DMS53 (cell line): Measurements from ENCODE around the gene UST.
"Not testable (repeated sequence)": the region's sequence is repeated elsewhere in the genome, so short reads cannot be mapped to it uniquely, and the experiment has no call there.

Source experiments
- DNase-seq: peaks from one replicate; lab custom pipeline; 2025; lab: John Stamatoyannopoulos, UW

Gene UST

GRCh38 chr6:149087898-149088297, 341.1 kb downstream of the UST start:
- DNase-seq: no peak

GRCh38 chr6:149088361-149088760, 341.5 kb downstream of the UST start:
- DNase-seq: no peak

DNA sequence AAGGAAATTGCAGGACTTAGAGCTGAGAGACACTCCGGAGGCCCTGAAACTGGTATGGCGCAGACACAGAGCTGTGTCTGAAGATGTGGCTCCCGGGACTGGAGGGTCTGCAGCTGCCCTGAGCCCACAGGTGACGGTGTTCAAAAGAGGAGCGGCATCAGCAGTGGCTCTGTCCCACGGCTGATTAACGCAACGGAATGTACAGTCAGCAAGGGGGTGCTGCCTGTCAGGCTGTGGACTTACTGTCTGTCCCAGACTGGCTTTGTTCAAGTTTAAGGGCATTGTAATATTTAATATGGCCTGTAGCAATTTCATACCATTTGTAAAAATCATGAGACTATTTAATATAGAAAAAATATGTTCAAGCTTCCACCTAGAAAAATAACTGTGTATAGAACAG, 342.7 kb downstream of the UST start:
- DNase-seq: no peak

- DNase-seq: no peak
These were observed 344.1 kb downstream of the UST start for GRCh38 chr6:149090937-149091336.

DNA sequence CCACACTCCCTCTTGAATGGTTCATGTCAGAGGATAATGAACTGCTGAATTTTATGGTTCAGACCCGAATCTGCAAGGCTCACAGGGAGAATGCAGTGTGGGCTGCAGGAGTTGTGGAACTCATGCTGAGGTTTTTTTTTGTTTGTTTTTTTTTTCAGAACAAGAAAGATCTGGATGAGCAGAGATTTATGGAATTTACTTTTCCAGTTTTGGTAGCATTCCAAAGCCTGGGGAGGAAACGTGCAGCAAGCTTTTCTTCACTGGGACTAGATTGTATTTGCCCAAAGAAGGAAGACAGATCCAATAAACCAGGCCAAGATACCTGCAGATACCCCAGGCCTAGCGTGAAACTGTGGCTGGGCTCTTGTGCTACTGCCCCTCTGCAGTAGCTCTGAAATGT, 346.8 kb downstream of the UST start:
- no peak for DNase-seq

- DNase-seq: no peak
These were observed 347.3 kb downstream of the UST start for GRCh38 chr6:149094156-149094555.

DNA sequence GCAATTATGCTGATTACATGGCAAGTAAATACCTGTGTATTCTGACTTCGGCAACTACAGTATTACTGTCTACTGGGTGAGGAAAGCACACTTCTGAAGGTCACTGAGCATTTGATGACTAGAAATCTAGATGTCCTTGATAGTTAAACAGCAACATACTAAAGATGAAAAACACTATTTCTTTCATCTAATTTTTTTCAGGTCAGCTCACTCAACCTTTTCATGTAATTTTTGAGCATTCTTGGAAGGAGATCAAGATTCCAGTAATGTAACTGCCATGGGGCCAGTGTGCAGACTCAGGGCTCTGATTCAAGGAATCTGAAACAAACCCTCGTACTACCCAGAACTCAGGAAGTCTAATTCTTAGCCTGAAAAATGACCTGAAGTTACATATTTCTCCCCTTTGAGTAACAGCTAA, 348.1 kb downstream of the UST start:
- no peak for DNase-seq

- DNase-seq: no peak
These were observed 349.0 kb downstream of the UST start for GRCh38 chr6:149095842-149096241.

GRCh38 chr6:149097794-149098193, 351.0 kb downstream of the UST start:
- DNase-seq: no peak

DNA sequence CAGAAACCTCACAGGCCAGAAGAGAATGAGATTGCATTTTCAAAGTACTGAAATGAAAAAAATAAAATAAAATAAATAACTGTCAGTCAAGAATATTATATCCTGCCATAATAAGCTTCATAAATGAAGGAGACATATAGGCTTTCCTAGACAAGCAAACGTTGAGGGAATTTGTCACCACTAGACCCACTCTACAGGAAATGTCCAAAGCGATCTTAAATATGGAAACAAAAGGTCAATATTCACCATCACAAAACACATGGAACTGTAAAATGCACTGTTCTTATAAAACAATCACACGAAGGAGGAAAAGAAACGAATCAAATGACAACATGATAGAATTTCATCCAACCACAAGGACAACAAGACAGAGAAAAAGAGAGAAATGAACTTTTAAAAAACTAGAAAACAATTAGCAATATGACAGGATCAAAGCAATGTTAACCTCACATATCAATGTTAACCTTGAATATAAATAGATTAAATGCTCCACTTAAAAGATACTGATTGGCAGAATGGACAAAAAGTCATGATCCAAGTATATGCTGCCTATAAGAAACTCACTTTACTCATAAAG, 352.0 kb downstream of the UST start:
- DNase-seq: no peak

- no peak for DNase-seq
These were observed 355.5 kb downstream of the UST start for GRCh38 chr6:149102324-149102723.

DNA sequence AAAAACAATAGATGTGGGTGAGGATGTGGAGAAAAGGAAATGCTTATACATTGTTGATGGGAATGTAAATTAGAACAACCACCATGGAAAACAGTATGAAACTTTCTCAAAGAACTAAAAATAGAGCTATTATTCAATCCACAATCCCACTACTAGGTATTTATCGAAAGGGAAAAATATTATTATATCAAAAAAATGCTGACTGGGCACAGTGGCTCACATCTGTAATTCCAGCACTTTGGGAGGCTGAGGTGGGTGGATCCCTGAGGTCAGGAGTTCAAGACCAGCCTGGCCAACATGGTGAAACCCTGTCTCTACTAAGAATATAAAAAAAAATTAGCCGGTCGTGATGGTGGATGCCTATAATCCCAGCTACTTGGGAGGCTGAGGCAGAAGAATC, 357.1 kb downstream of the UST start:
- not testable (repeated sequence) for DNase-seq

GRCh38 chr6:149107520-149107919, 360.7 kb downstream of the UST start:
- no peak for DNase-seq

GRCh38 chr6:149108038-149108748, 361.4 kb downstream of the UST start:
- no peak for DNase-seq

DNA sequence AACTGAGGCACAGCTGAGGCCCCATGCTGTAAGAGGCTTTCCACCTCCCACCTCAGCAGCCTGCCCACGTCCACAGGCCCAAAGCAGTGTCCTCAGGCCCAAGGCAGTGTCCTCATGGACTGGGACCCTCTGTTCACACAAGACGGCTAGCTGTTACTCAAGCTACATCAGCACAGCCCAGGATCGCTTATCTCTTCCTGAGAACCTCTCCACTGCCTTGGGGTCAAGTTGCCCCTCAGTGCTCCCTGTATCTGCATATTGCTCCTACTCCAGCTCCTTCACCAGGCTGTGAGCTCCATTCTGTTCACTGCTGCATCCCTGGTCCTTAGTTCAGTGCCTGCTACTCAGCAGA, 361.9 kb downstream of the UST start:
- no peak for DNase-seq

GRCh38 chr6:149109397-149110070, 362.7 kb downstream of the UST start:
- DNase-seq: no peak

DNA sequence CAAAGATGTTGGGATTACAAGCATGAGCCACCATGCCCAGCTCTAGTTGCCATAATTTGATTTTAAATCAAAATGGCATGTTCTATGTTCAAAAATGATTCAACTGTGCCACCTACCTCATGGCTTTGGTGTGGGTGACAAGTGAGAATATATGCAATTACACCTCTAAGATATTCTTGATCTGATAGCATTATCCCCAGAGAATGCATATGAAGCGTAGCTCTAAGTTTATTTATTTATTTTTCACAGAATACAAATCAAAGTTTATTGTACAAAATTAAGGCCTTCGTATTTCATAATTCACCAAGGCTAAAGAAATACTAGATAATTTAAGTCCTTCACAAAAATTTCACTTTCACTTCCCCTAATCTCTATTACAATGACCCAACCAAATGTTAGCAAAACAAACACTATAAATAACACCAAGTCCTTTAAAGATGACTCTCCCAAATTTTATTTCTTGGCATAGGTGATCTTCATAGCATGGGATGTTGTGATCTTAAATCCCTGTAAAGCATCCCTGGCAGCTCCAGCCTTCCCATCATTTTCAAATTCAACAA, 364.8 kb downstream of the UST start:
- no peak for DNase-seq

DNA sequence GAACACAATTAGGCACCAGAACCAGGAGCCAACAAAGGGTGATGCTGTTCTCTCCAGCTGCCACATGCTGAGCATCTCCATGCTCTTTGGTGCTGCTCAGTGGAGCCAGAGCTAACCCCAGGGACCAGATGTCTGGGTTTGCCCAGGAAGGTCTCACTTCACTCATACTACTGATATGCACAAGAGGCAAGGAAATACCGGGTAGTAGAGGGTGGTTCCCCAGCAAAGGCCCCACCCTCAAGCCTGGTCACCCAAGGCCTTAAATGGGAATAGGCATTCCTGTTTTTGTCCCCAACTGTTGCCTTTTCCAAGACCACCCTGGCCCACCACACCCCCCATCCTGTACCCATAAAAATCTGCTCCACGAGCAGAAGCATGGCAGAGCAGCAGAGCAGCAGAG, 366.1 kb downstream of the UST start:
- no peak for DNase-seq

DNA sequence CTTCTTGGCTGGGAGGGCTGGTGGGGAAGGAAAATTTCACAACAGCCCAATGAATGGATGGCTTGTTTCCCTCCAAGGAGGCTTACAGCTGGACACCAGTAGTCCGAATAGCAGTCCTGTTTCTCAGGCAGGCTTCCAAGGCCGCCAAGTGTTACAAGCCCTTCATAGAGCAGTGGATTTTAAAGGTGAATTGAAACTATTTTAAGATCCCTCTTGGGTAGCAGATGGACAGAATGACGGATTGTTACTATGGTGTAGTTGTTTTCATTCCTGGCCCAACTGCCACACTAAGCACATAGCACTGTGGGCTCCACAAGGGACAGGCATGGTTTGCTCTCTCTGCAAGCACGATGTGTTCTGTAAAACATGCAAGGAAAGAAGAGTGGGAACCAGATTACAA, 367.3 kb downstream of the UST start:
- DNase-seq: no peak

- DNase-seq: no peak
These were observed 372.2 kb downstream of the UST start for GRCh38 chr6:149118737-149119653.

DNA sequence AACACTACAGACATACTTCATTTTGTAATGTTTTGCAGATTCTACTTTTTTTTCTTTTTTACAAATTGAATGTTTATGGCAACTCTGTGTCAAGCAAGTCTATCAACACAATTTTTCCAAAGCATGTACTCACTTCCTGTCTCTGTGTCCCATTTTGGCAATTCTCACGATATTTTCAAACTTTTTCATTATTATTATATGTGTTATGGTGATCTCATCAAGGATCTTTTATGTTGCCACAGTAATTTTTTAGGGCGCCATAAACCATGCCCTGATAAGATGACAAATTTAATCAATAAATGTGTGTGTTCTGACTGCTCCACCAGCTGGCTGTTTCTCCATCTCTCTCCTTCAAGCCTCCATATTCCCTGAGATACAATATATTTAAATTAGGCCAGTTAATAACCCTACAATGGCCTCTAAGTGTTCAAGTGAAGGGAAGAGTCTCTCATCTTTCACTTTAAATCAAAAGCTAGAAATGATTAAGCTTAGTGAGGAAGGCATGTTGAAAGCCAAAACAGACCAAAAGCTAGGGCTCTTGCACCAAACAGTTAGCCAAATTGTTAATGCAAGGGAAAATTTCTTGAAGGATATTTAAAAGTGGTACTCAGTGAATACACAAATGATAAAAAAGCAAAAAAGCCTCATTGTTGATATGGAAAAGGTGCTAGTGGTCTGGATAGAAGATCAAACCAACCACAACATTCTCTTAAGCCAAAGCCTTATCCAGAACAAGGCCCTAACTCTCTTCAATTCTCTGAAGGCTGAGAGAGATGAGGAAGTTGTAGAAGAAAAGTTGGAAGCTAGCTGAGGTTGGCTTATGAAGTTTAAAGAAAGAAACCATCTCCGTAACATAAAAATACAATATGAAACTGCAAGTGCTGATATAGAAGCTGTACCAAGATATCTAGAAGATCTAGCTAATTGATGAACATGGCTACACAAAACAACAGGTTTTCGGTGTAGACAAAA, 376.3 kb downstream of the UST start:
- DNase-seq: no peak
